GM12874 (cell line): Measurements from ENCODE around the gene THTPA.

ENCODE experiments used
- TF ChIP-seq, protein P1 (sequence below): IDR thresholded peaks from 2 replicates; pipeline ENCODE4 v1.5.1; 2011; ENCODE audit warnings: low read depth, mild to moderate bottlenecking, control low read depth, low read length, moderate library complexity; ENCODE audit not compliant: insufficient read depth

The THTPA gene

DNA sequence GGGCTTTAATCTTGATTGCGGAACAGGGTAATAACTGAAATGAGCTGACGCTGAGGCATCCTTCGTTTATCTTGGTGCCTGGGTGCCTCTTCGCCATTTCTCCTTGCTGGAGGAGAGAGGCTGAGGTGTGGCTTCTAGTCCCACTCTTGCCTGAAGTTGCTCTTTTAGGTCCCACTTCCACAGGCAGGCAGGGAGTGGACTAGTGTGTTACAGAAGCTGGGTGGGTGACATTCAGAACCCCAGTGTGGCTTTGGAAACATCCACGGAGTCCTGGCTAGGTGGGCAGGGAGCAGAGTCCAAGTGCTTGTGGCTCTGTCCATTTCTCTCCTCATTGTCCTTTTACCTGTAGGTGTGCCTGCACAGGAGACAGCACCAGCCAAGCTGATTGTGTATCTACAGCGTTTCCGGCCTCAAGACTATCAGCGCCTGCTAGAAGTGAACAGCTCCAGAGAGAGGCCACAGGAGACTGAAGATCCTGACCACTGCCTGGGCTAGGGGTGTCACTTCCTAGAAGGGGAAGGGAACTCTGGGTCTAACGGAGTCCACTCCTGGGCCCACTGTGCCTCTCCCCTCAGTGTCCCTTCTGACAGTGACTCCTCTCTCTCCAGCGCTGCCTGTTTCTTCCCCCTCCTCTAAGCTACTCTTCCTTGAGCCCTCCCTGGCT lies 2.4 kb downstream of the THTPA start:
- TF ChIP-seq, protein P1, sequence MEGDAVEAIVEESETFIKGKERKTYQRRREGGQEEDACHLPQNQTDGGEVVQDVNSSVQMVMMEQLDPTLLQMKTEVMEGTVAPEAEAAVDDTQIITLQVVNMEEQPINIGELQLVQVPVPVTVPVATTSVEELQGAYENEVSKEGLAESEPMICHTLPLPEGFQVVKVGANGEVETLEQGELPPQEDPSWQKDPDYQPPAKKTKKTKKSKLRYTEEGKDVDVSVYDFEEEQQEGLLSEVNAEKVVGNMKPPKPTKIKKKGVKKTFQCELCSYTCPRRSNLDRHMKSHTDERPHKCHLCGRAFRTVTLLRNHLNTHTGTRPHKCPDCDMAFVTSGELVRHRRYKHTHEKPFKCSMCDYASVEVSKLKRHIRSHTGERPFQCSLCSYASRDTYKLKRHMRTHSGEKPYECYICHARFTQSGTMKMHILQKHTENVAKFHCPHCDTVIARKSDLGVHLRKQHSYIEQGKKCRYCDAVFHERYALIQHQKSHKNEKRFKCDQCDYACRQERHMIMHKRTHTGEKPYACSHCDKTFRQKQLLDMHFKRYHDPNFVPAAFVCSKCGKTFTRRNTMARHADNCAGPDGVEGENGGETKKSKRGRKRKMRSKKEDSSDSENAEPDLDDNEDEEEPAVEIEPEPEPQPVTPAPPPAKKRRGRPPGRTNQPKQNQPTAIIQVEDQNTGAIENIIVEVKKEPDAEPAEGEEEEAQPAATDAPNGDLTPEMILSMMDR = no peak

DNA sequence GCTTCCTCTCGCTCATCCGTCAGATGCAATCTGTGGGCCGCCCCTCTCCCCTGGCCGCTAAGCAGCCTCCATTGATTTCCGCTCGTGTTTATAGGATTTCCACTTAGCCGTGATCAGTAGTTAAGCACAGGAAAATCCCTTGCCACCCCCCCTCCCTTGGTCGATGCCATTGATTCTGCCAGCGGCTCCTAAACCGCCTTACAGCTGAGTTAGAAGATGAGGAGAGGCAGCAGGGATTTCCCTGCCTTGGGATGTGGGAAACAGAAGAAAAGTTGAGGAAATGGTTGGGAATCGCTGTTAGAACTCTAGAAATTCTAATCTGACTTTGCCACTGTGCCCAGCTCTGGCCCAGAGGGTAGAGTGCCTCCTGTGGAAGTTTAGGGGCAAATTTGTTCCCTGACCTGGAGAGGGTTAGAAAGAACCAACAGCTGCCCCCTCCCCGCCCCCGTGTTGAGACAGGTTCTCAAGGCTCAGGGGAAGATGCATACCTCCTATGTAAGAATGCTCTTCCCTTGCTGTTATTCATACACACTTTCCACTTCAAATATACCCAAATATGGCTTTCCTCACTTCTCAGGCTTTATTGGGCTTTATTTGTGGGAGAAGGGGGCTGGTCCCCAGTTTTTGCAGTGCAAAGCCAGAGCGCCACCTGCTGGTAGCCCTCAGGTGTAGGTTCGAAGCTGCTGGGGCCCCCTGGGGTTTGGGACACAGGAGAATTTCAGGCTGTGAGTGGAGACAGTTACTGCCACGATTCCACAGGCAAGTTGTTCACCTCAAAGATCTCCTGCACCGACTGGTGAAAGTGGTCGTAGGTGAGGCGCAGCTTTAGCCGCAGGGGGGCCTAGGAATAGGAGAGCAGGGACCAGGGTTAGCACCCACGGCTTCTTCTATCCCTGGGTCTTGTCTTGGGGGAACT lies 3.2 kb downstream of the THTPA start:
- TF ChIP-seq, protein P1 = peak; percentile 93

DNA sequence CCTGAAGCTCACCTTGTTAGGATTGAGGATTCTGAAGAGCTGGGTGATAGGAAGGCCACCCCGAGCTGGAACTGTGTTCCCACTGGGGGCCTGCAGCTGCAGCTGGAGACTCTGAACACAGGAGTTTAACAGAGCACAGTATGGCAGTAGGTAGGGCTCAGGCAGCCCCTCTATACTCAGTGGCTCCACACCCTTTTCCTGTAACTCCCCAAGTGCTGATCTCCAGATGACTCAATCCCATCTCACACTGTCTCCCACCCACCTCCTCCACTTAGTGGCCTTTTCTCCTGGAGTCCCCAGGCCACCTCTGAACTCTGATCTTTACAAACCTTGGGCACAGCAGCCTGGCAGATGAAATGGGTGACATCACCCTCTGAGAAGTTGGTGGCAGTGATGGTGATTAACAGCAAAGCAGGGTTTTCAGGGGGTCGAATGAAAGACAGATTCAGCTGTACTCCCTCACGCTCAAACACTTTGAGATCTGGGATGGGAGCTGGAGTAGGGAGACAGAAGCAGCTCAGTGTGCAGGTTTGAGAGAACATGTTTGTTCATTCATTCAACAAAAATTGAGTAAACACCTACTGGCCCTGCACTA lies 4.0 kb downstream of the THTPA start:
- TF ChIP-seq, protein P1 = no peak

DNA sequence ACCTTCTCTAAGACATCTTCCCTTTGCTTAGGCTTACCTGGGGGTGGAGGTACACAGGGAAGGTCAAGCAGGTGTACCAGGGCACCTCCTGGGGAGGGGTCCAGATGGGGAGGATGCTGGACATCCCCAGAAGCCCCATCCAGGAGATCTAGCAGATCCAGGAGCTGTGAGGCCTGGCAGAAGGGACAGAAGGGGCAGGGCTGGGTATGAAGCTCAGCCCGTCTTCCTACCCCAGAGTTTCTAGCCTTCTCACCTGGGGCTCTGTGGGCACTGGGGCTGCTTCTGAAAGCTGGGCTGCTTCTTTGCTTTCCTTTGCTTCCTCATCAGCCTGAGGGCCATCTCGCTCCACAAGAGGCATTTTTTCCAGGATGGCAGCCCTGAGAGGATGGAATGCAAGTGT lies 5.2 kb downstream of the THTPA start:
- TF ChIP-seq, protein P1 = no peak

DNA sequence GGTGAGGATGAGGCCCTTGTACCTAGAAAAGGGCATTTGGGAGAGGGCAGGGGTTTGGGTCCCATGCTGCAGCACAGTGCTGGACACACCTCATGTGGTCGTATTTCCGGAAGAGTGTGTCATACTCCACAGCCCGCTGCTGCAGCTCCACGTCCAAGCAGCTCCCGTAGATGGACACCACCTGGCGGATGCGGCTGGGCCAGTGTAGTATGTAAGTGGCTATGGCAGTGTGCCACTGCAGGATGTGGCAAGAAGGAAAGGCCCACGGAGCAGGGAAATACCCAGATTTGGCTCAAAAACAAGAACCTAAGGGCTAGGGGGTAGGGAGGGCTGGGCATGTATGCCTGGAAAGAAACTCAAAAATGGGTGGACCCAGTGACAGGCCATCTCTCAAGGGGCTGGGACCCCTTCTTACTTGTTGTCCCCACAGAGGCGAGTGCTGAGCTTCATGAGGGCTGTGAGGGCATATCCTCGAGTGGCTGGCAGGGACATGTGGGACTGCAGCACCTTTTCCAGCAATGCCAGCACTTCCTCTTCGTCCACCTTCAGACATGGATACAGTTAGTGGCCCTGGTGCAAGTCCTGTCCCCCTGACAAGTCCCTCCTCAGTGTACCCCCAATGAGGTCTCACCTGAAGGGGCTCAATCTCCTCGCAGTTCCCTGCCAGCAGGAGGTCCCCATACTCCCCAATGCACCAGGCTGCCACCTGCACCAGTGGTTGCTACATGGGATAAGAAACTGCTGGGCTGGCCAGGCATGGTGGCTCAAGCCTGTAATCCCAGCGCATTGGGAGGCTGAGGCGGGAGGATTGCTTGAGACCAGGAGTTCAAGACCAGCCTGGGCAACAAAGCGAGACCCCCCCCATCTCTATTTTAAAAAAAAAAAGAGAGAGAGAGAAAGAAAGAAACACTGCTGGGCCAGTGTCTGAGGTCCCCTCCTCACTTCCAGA lies 6.1 kb downstream of the THTPA start:
- TF ChIP-seq, protein P1 = no peak

DNA sequence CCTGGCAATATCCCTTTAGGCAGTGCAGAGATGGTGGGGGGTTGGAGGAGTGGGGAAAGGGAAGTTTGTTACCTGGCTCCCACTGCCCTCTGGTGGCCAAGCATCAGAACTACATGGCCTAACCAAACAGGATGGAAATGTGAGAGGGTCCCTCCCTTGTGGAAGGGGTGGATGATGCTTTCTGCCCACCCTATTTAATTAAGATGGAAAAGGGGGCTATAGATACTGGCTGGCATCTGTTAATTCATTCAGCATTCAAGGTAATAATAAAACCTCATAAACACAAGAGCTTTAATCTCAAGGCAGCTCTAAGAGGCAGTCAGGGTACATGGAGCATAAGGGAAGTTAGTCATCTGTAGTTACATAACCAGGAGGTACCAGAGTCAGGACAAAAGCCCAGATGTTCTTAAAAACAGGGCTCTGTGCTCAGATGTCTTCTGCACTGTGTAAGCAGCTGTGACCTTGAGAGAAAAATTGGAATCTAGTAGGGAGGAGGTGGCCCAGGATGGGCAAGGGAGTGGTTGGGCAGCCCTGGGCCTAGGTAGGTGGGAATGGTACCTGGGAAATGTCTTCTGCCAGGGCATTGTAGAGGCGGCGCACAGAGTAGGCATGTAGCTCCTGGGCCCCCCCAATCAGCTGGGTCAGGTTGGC lies 6.9 kb downstream of the THTPA start:
- TF ChIP-seq, protein P1 = peak; percentile 90
